ENCODE measurements around the gene CCDC120.

The CCDC120 gene

GRCh38 chrX:49111791-49112190, 53.0 kb downstream of the CCDC120 start:
- H3K4me3 ChIP-seq (ENCODE audit: low read length), result no peak overlapping the region
- TF ChIP-seq, protein P1, sequence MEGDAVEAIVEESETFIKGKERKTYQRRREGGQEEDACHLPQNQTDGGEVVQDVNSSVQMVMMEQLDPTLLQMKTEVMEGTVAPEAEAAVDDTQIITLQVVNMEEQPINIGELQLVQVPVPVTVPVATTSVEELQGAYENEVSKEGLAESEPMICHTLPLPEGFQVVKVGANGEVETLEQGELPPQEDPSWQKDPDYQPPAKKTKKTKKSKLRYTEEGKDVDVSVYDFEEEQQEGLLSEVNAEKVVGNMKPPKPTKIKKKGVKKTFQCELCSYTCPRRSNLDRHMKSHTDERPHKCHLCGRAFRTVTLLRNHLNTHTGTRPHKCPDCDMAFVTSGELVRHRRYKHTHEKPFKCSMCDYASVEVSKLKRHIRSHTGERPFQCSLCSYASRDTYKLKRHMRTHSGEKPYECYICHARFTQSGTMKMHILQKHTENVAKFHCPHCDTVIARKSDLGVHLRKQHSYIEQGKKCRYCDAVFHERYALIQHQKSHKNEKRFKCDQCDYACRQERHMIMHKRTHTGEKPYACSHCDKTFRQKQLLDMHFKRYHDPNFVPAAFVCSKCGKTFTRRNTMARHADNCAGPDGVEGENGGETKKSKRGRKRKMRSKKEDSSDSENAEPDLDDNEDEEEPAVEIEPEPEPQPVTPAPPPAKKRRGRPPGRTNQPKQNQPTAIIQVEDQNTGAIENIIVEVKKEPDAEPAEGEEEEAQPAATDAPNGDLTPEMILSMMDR (IDR thresholded peaks at IDR 0.05; ENCODE audit: insufficient read depth, low read depth, low read length, missing control alignments), result no peak
- no peak for DNase-seq (ENCODE audit: low read depth)

DNA sequence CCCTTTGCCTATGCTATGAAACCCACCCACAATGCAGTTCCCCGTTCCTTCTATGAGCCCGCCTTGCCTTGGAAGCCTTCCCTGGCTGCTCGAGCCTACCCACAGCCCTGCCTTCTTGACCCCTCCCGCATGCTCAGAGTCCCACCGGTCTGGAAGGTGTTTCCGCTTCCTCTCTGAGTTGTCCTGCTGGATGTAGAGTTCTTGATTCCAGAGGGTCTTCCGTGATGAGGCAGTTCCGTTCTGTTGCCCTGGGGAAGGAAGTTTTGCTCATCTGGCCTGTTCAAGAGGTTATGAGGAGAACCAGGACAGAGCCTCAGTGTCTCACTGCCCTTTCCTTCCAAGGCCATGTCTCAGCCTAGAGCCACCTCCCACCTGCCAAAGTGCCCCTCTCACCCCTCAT, 57.3 kb downstream of the CCDC120 start:
- DNase-seq (ENCODE audit: low read depth), result no peak
- H3K4me3 ChIP-seq (ENCODE audit: low read length), result no peak overlapping the region
- TF ChIP-seq, protein P1 (IDR thresholded peaks at IDR 0.05; ENCODE audit: insufficient read depth, low read depth, low read length, missing control alignments), result no peak

DNA sequence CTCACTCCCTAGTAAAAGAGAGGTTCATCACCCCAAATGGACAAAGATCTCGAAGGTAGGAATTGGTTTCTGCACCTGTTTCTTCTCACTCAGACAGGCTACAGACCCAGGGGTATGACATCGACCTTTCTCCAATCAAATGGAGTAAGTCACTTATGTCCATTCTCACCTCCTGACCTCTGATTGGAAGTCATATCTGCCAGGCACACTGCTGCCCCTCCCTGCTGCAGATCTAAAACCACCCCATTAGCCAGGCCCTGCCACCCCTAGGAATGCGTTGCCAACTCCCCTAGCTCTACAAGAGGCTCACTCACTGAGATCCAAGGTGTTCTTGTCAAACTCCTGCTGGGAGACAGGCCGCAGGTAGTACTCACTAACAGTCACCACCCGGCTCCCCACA, 57.9 kb downstream of the CCDC120 start:
- no peak for DNase-seq (ENCODE audit: low read depth)
- no peak overlapping the region for H3K4me3 ChIP-seq (ENCODE audit: low read length)
- TF ChIP-seq, protein P1 (IDR thresholded peaks at IDR 0.05; ENCODE audit: insufficient read depth, low read depth, low read length, missing control alignments), result no peak

DNA sequence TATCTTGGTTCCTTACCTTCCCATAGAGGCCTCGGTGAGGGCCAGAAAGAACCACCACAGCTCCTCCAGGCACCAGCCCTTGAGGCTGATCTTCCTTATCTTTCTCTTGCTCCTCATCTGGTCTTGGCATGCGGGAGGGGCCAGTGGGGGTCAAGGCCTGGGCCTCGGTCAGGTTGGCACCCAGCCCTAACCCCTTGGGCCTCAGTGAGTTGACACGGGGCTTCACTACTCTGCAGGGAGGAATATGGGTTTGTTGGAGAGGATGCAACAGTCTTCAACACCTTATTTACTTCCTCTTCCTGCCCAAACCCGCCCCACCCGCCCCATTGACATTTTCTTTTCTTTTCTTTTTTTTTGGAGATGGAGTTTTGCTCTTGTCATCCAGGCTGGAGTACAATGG, 58.8 kb downstream of the CCDC120 start:
- no peak overlapping the region for H3K4me3 ChIP-seq (ENCODE audit: low read length)
- TF ChIP-seq, protein P1 (IDR thresholded peaks at IDR 0.05; ENCODE audit: insufficient read depth, low read depth, low read length, missing control alignments), result no peak

More for the DNA sequence above, 58.8 kb downstream of the CCDC120 start:
- no peak for DNase-seq (ENCODE audit: low read depth)

Data from epithelial cell of esophagus (primary cell).